Keratinocyte (primary cell): Measurements from ENCODE around the gene MRS2.
"Not testable (repeated sequence)": the region's sequence is repeated elsewhere in the genome, so short reads cannot be mapped to it uniquely, and the experiment has no call there.

ENCODE experiments used
- CTCF ChIP-seq, 3 experiments: IDR thresholded peaks in 1 of 3; conservative IDR thresholded peaks in 1 of 3; optimal IDR thresholded peaks in 1 of 3; 2 replicates in 2 of 3; 3 replicates in 1 of 3; pipeline versions ENCODE3 to v1.5.1; 2011; ENCODE audit warnings: low read length in 3 of 3, mild to moderate bottlenecking in 3 of 3, moderate library complexity in 2 of 3, control low read depth in 1 of 3, inconsistent platforms in 1 of 3; ENCODE audit not compliant: insufficient read depth in 2 of 3; ENCODE audit errors: extremely low read depth in 1 of 3
- EZH2 ChIP-seq: IDR thresholded peaks from one replicate; pipeline ENCODE4 v1.6.1; 2012; ENCODE audit warnings: inconsistent platforms, mild to moderate bottlenecking, low read length, moderate library complexity

- not testable (repeated sequence) for TF ChIP-seq CTCF (optimal IDR thresholded peaks at IDR 0.05 in 1 of 3, IDR thresholded peaks at IDR 0.05 in 1 of 3, conservative IDR thresholded peaks at IDR 0.05 in 1 of 3; ENCODE audit: extremely low read depth in 1 of 3, insufficient read depth in 2 of 3, low read length in 3 of 3); EZH2
Measured at GRCh38 chr6:24414531-24414930, 11.8 kb downstream of the MRS2 start.
